MM.1S (cell line): ENCODE data around the gene HOXB1.

Experiments
- CTCF ChIP-seq: fragments of 300-600 bp; sonication (generic); IDR thresholded peaks from 2 replicates; pipeline ENCODE4 v1.5.1; 2016; ENCODE audit warnings: antibody characterized with exemption, low read length, mixed read lengths
- EZH2 ChIP-seq: fragments of 300-600 bp; sonication (generic); optimal IDR thresholded peaks from 2 replicates; pipeline ENCODE3; 2017; ENCODE audit warnings: low read depth, mild to moderate bottlenecking, antibody characterized with exemption, low read length, mixed read lengths
- EZH2phosphoT487 ChIP-seq: fragments of 300-600 bp; sonication (generic); IDR thresholded peaks from 2 replicates; pipeline ENCODE4 v1.6.1; 2018; ENCODE audit warnings: antibody characterized with exemption, low read length

GRCh38 chr17:48545539-48545938, 14.7 kb upstream of the HOXB1 start:
- TF ChIP-seq CTCF = no peak
- TF ChIP-seq EZH2 = no peak
- no peak for TF ChIP-seq EZH2phosphoT487
